Keratinocyte (primary cell): ENCODE data around the gene CARD9. TPM values are rescaled to one million over a fixed set of nuclear protein-coding genes. Genes with fewer than 3 reads are reported as not detected.

Experiments
- DNase-seq: peaks from one replicate; pipeline ENCODE4 v3.0.0-alpha.2; 2011; ENCODE audit warnings: low read depth, missing footprints, low spot score
- FAIRE-seq: peaks from 2 replicates; lab custom pipeline; 2011; peaks lifted over from hg19 to GRCh38; lab: Jason Lieb, UNC
- H2AFZ ChIP-seq: 2 replicates; pipeline ENCODE4 v1.6.0; 2012; ENCODE audit warnings: low read length, control low read depth, inconsistent platforms; ENCODE audit not compliant: control insufficient read depth
- H3K27ac ChIP-seq: 2 replicates; pipeline ENCODE4 v1.5.1; 2011; ENCODE audit warnings: low read length; ENCODE audit not compliant: control insufficient read depth, insufficient read depth
- H3K27me3 ChIP-seq: 3 replicates; pipeline ENCODE4 v1.6.0; 2011; ENCODE audit warnings: low read length; ENCODE audit not compliant: control insufficient read depth, insufficient read depth; ENCODE audit errors: extremely low read depth
- H3K36me3 ChIP-seq, 2 experiments: 2 replicates in 1 of 2; 3 replicates in 1 of 2; pipeline ENCODE4 v1.5.1; 2011; ENCODE audit warnings: low read length in 2 of 2, mild to moderate bottlenecking in 1 of 2; ENCODE audit not compliant: control insufficient read depth in 2 of 2, insufficient read depth in 2 of 2; ENCODE audit errors: extremely low read depth in 1 of 2
- H3K4me1 ChIP-seq: 3 replicates; pipeline ENCODE4 v1.5.1; 2011; ENCODE audit warnings: low read length; ENCODE audit not compliant: control insufficient read depth, insufficient read depth; ENCODE audit errors: extremely low read depth
- H3K4me2 ChIP-seq: 3 replicates; pipeline ENCODE4 v1.6.0; 2011; ENCODE audit warnings: low read depth, low read length; ENCODE audit not compliant: control insufficient read depth, insufficient read depth; ENCODE audit errors: extremely low read depth
- H3K4me3 ChIP-seq, 3 experiments: fragments of 200-600 bp in 1 of 3; sonication (generic) in 1 of 3; 2 replicates in 2 of 3; 3 replicates in 1 of 3; pipeline ENCODE4 v1.5.1; 2011 to 2016; ENCODE audit warnings: low read length in 3 of 3, mild to moderate bottlenecking in 3 of 3, control low read depth in 2 of 3, inconsistent platforms in 1 of 3, low read depth in 1 of 3, mixed read lengths in 1 of 3, mixed run types in 1 of 3, moderate library complexity in 1 of 3; ENCODE audit not compliant: control insufficient read depth in 2 of 3, insufficient read depth in 2 of 3; ENCODE audit errors: extremely low read depth in 1 of 3
- H3K79me2 ChIP-seq: 2 replicates; pipeline ENCODE4 v1.6.0; 2012; ENCODE audit warnings: low read length; ENCODE audit not compliant: control insufficient read depth, insufficient read depth
- H3K9ac ChIP-seq: 3 replicates; pipeline ENCODE4 v1.6.0; 2011; ENCODE audit warnings: low read length; ENCODE audit not compliant: control insufficient read depth, insufficient read depth; ENCODE audit errors: extremely low read depth
- H3K9me1 ChIP-seq: 3 replicates; pipeline ENCODE4 v1.6.0; 2011; ENCODE audit warnings: low read length; ENCODE audit not compliant: control insufficient read depth, insufficient read depth; ENCODE audit errors: extremely low read depth
- H3K9me3 ChIP-seq: 2 replicates; pipeline ENCODE4 v1.5.1; 2012; ENCODE audit warnings: low read depth, low read length; ENCODE audit not compliant: control insufficient read depth
- H4K20me1 ChIP-seq: 3 replicates; pipeline ENCODE4 v1.6.0; 2011; ENCODE audit warnings: low read length; ENCODE audit not compliant: control insufficient read depth, insufficient read depth; ENCODE audit errors: extremely low read depth
- CTCF ChIP-seq, 3 experiments: IDR thresholded peaks in 1 of 3; conservative IDR thresholded peaks in 1 of 3; optimal IDR thresholded peaks in 1 of 3; 2 replicates in 2 of 3; 3 replicates in 1 of 3; pipeline versions ENCODE3 to v1.5.1; 2011; ENCODE audit warnings: low read length in 3 of 3, mild to moderate bottlenecking in 3 of 3, moderate library complexity in 2 of 3, control low read depth in 1 of 3, inconsistent platforms in 1 of 3; ENCODE audit not compliant: insufficient read depth in 2 of 3; ENCODE audit errors: extremely low read depth in 1 of 3
- EZH2 ChIP-seq: IDR thresholded peaks from one replicate; pipeline ENCODE4 v1.6.1; 2012; ENCODE audit warnings: inconsistent platforms, mild to moderate bottlenecking, low read length, moderate library complexity
- dilution Hi-C: fragments of 300-500 bp; cut with MboI; formaldehyde crosslinking; loops from one replicate; pipeline ENCODE4 v1.7.0; 2020; ENCODE audit warnings: low sequenced_read_pairs; ENCODE audit not compliant: extremely low pct_ligation_motif_present
- polyA plus RNA-seq, 5 experiments: library from polyadenylated mRNA; depleted of rRNA in 3 of 5; stranded (reverse) in 3 of 5; stranded (forward) in 1 of 5; unstranded in 1 of 5; fragments of >200 nt; gene quantifications; 1 replicate in 1 of 5; 2 replicates in 3 of 5; 3 replicates in 1 of 5; pipeline versions ENCODE4 v1.2.1 to v1.2.3, GENCODE V29; 2011 to 2012; ENCODE audit warnings: missing spikeins in 2 of 5, low read depth in 1 of 5, low replicate concordance in 1 of 5

The CARD9 gene
- polyA plus RNA-seq, 1 donor (not counting 4 experiments of a cell fraction or from before 2014, with no cell fraction given): 0.07 TPM

DNA sequence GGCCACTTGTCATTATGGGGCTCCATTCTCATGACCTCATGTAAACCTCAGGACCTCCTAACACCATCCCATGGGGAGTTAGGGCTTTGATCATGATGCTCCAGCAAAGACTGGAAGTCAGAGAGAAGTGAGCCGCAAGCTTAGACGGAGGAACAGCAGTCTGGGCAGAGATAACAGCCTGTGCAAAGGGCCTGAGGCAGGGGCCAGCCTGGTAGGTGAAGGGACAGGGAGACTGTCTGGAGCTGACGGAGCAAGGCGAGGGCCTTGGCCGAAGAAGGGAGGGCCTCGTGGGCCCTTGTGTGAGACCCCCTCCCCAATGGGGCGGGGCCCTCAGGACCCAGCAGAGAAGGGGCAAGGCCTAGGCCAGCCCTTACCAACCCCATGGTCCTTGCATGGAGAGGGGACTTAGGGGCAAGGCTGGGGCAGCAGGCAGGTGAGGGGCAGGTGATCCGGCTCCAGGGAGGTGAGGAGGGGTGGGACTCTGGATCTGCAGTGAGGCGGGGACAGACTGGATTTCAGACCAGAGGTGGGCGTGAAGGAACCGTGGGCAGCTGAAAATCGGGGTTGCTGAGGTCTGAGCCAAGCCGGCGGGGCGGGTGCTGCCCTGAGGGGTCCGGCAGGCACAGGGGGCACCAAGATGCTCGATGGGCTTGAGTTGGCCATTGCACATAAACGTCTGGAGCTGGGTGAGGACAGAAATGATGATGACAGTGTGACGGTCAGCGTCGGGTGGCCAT lies 28.8 kb downstream of the CARD9 start:
- H2AFZ ChIP-seq: no peak overlapping the region
- H3K4me1 ChIP-seq: peaks cover 23% of the 10 kb centered on the region
- no peaks in the 10 kb centered on the region for H4K20me1 ChIP-seq
- no peaks in the 10 kb centered on the region for H3K9me1 ChIP-seq
- H3K79me2 ChIP-seq: no peaks in the 10 kb centered on the region
- FAIRE-seq: no peak
- TF ChIP-seq CTCF (optimal IDR thresholded peaks at IDR 0.05 in 1 of 3, IDR thresholded peaks at IDR 0.05 in 1 of 3, conservative IDR thresholded peaks at IDR 0.05 in 1 of 3; ENCODE audit: extremely low read depth in 1 of 3, insufficient read depth in 2 of 3, low read length in 3 of 3): no peak
- TF ChIP-seq EZH2: no peak
- no peaks in the 10 kb centered on the region for H3K36me3 ChIP-seq
- no peak overlapping the region for H3K4me3 ChIP-seq
- H3K9me3 ChIP-seq: no peaks in the 10 kb centered on the region
- no peak overlapping the region for H3K9ac ChIP-seq
- no peak overlapping the region for H3K4me2 ChIP-seq
- no peak for DNase-seq
- dilution Hi-C loops: no loop called here
- H3K27me3 ChIP-seq: peaks cover 4% of the 10 kb centered on the region
- H3K27ac ChIP-seq: no peak overlapping the region

- no peaks in the 10 kb centered on the region for H3K9me1 ChIP-seq
- H3K27ac ChIP-seq: no peak overlapping the region
- FAIRE-seq (no peak), DNase-seq (no peak)
- H4K20me1 ChIP-seq: no peaks in the 10 kb centered on the region
- H3K27me3 ChIP-seq: peaks cover 4% of the 10 kb centered on the region
- H3K4me3 ChIP-seq: no peak overlapping the region
- no peak overlapping the region for H3K9ac ChIP-seq
- H3K9me3 ChIP-seq: no peaks in the 10 kb centered on the region
- no peak overlapping the region for H3K4me2 ChIP-seq
- H3K79me2 ChIP-seq: no peaks in the 10 kb centered on the region
- H2AFZ ChIP-seq: no peak overlapping the region
- dilution Hi-C loops: no loop called here
- no peaks in the 10 kb centered on the region for H3K36me3 ChIP-seq
- peaks cover 23% of the 10 kb centered on the region for H3K4me1 ChIP-seq
- TF ChIP-seq CTCF (optimal IDR thresholded peaks at IDR 0.05 in 1 of 3, IDR thresholded peaks at IDR 0.05 in 1 of 3, conservative IDR thresholded peaks at IDR 0.05 in 1 of 3; ENCODE audit: extremely low read depth in 1 of 3, insufficient read depth in 2 of 3, low read length in 3 of 3) (no peak), EZH2 (no peak)
Measured at GRCh38 chr9:136343884-136344269, 29.6 kb downstream of the CARD9 start.
